Activated CD4-positive, alpha-beta T cell treated with anti-CD3 and anti-CD28 coated beads, Interleukin-2, Interleukin-6, amounts not matched to agents 100 ng/mL and 50 ng/mL, durations not matched to agents 16 hours and 8 hours (primary cell): Measurements from ENCODE around the gene HGS.
A peak's percentile ranks its signal among the peaks of the same experiment; 100 is the strongest.

Experiments
- DNase-seq: peaks from one replicate; pipeline ENCODE4 v3.0.0-alpha.2; 2020

Gene HGS

GRCh38 chr17:81687770-81688541 is 4.1 kb downstream of the HGS start:
- DNase-seq = no peak

GRCh38 chr17:81688616-81689015 is 4.8 kb downstream of the HGS start:
- no peak for DNase-seq

GRCh38 chr17:81690066-81690465 is 6.3 kb downstream of the HGS start:
- DNase-seq = no peak

GRCh38 chr17:81690549-81690948 is 6.7 kb downstream of the HGS start:
- no peak for DNase-seq

GRCh38 chr17:81691196-81691595 is 7.4 kb downstream of the HGS start:
- no peak for DNase-seq

GRCh38 chr17:81691608-81692007 is 7.8 kb downstream of the HGS start:
- DNase-seq = no peak

- DNase-seq = no peak
Observed at GRCh38 chr17:81693509-81694210, 9.8 kb downstream of the HGS start.

- no peak for DNase-seq
Observed at GRCh38 chr17:81694810-81695209, 11.0 kb downstream of the HGS start.

GRCh38 chr17:81695211-81695610 is 11.4 kb downstream of the HGS start:
- DNase-seq = no peak

- DNase-seq = no peak
Observed at GRCh38 chr17:81695801-81696200, 12.0 kb downstream of the HGS start.

GRCh38 chr17:81696218-81696941 is 12.6 kb downstream of the HGS start:
- DNase-seq = no peak

GRCh38 chr17:81697261-81698044 is 13.6 kb downstream of the HGS start:
- no peak for DNase-seq

GRCh38 chr17:81700353-81701287 is 16.8 kb downstream of the HGS start:
- no peak for DNase-seq

- peak; percentile 42 for DNase-seq
Observed at GRCh38 chr17:81701288-81702071, 17.7 kb downstream of the HGS start.

- DNase-seq = peak; percentile 95
Observed at GRCh38 chr17:81702934-81703746, 19.3 kb downstream of the HGS start, which contains the start of gene MRPL12. MRPL12 (plus strand) TSS chr17:81703367; CDS start chr17:81703502, 135 bp downstream.

- DNase-seq = peak; percentile 22
Observed at GRCh38 chr17:81703747-81704654, 20.2 kb downstream of the HGS start.

GRCh38 chr17:81705518-81706231 is 21.9 kb downstream of the HGS start:
- no peak for DNase-seq

- no peak for DNase-seq
Observed at GRCh38 chr17:81706232-81706611, 22.4 kb downstream of the HGS start.
